ENCODE data around the gene C5orf58.

Gene C5orf58

DNA sequence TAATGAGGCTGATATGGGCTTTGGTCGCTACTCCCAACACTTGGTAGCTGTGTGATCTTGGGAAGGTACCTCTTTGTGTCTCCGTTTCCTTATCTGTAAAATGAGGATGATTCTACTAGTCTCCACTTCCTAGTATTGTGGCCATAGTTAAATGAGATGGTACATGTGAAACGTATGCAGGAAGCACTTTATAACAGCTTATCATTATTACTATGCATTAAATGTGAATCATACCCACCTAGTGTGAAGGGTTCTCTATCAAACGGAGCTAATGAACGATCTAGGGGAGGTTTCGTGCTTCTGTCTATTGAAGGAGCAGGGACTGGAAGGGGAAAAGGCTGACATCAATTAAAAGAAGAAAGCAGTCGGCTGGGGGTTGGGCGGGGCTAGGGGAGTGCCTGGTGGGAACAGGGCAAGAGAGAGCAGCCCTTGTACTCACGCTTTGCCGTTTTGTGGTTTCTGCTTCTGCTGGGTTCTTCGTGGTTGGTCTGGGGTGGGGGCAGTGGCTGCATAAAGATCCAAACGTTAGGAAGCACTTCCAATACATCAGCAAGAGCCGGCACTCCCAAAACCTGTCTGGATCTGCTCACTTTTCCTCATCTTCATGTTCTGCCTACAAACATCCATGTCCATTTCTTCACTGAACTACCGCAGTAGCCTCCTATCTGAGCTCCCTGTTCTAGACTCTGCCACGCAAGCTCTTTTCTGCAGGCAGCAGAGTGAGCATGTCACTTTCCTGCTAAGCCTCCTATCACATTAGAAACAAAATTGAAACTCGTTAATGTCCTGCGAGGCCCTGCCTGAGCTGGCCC is 34.0 kb downstream of the C5orf58 start:
- Histone ChIP-seq H3K9ac (ENCODE audit: low read length in 5 of 5) (no peak overlapping the region), H3K4me1 (ENCODE audit: control insufficient read depth in 5 of 5, insufficient read depth in 5 of 5, low read length in 5 of 5) (peaks cover 0 to 26% (median 21%) of the 10 kb centered on the region in 5 donors), H3K36me3 (ENCODE audit: control insufficient read depth in 5 of 5, insufficient read depth in 5 of 5, low read length in 5 of 5) (peaks cover 5 to 73% (median 27%) of the 10 kb centered on the region in 5 donors), H3K27ac (ENCODE audit: low read depth, low read length) (no peak overlapping the region), H3K27me3 (ENCODE audit: control insufficient read depth in 5 of 5, insufficient read depth in 4 of 5, low read length in 5 of 5) (peaks cover 0 to 3% (median 0%) of the 10 kb centered on the region in 5 donors), H3K4me3 (ENCODE audit: low read depth in 1 of 5, low read length in 5 of 5) (no peak overlapping the region), H3K9me3 (ENCODE audit: control insufficient read depth in 5 of 5, low read length in 5 of 5) (no peaks in the 10 kb centered on the region)

DNA sequence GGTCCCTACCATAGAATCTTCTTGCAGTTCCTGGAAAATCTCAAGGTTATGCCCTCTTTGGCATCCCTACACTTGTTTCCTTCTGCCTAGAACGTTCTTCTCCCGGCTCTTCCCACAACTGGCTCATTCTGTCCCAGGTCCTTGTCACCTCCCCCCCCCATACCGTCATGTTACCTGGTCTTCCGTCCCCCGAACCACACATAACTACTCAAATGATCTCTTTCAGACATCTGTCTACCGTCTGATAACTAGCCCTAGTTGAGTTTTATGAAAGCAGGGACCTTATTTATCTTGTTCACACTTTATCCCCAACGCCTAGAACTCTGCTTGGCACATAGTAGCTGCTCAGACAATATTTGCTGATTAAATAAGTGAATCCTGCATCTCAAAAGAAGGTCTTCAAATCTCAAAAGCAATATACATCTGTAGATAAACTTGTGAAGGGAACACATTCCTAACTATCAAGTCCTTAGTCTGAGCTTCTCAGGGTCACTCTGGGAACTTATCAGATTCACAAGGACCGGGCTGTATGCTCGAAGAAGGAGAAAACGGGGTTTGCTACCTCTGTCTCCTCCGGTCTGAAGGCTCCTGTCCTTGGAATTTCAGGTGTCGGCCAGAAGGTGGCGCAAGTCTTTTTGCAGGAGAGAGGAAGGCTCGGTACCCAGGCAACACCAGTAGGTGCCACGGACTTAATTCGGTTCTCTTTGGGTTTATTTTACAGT is 34.8 kb downstream of the C5orf58 start:
- Histone ChIP-seq H3K27ac (ENCODE audit: low read depth, low read length) (no peak overlapping the region), H3K4me3 (ENCODE audit: low read depth in 1 of 5, low read length in 5 of 5) (no peak overlapping the region), H3K27me3 (ENCODE audit: control insufficient read depth in 5 of 5, insufficient read depth in 4 of 5, low read length in 5 of 5) (peaks cover 0 to 3% (median 0%) of the 10 kb centered on the region in 5 donors), H3K4me1 (ENCODE audit: control insufficient read depth in 5 of 5, insufficient read depth in 5 of 5, low read length in 5 of 5) (peaks cover 0 to 29% (median 26%) of the 10 kb centered on the region in 5 donors), H3K36me3 (ENCODE audit: control insufficient read depth in 5 of 5, insufficient read depth in 5 of 5, low read length in 5 of 5) (peaks cover 5 to 68% (median 26%) of the 10 kb centered on the region in 5 donors), H3K9me3 (ENCODE audit: control insufficient read depth in 5 of 5, low read length in 5 of 5) (no peaks in the 10 kb centered on the region), H3K9ac (ENCODE audit: low read length in 5 of 5) (no peak overlapping the region)

GRCh38 chr5:170268153-170268689 is 35.4 kb downstream of the C5orf58 start:
- no peak overlapping the region for H3K4me3 ChIP-seq (ENCODE audit: low read depth in 1 of 5, low read length in 5 of 5)
- no peak overlapping the region for H3K27ac ChIP-seq (ENCODE audit: low read depth, low read length)
- peaks cover 0 to 29% (median 26%) of the 10 kb centered on the region in 5 donors for H3K4me1 ChIP-seq (ENCODE audit: control insufficient read depth in 5 of 5, insufficient read depth in 5 of 5, low read length in 5 of 5)
- H3K9ac ChIP-seq (ENCODE audit: low read length in 5 of 5): no peak overlapping the region
- peaks cover 0 to 3% (median 0%) of the 10 kb centered on the region in 5 donors for H3K27me3 ChIP-seq (ENCODE audit: control insufficient read depth in 5 of 5, insufficient read depth in 4 of 5, low read length in 5 of 5)
- no peaks in the 10 kb centered on the region for H3K9me3 ChIP-seq (ENCODE audit: control insufficient read depth in 5 of 5, low read length in 5 of 5)
- H3K36me3 ChIP-seq (ENCODE audit: control insufficient read depth in 5 of 5, insufficient read depth in 5 of 5, low read length in 5 of 5): peaks cover 5 to 65% (median 21%) of the 10 kb centered on the region in 5 donors

GRCh38 chr5:170268884-170269283 is 36.1 kb downstream of the C5orf58 start:
- no peak overlapping the region for H3K27ac ChIP-seq (ENCODE audit: low read depth, low read length)
- H3K27me3 ChIP-seq (ENCODE audit: control insufficient read depth in 5 of 5, insufficient read depth in 4 of 5, low read length in 5 of 5): peaks cover 0 to 3% (median 0%) of the 10 kb centered on the region in 5 donors
- no peak overlapping the region for H3K4me3 ChIP-seq (ENCODE audit: low read depth in 1 of 5, low read length in 5 of 5)
- no peaks in the 10 kb centered on the region for H3K9me3 ChIP-seq (ENCODE audit: control insufficient read depth in 5 of 5, low read length in 5 of 5)
- H3K9ac ChIP-seq (ENCODE audit: low read length in 5 of 5): no peak overlapping the region
- H3K4me1 ChIP-seq (ENCODE audit: control insufficient read depth in 5 of 5, insufficient read depth in 5 of 5, low read length in 5 of 5): peaks cover 0 to 29% (median 26%) of the 10 kb centered on the region in 5 donors
- peaks cover 5 to 65% (median 25%) of the 10 kb centered on the region in 5 donors for H3K36me3 ChIP-seq (ENCODE audit: control insufficient read depth in 5 of 5, insufficient read depth in 5 of 5, low read length in 5 of 5)

DNA sequence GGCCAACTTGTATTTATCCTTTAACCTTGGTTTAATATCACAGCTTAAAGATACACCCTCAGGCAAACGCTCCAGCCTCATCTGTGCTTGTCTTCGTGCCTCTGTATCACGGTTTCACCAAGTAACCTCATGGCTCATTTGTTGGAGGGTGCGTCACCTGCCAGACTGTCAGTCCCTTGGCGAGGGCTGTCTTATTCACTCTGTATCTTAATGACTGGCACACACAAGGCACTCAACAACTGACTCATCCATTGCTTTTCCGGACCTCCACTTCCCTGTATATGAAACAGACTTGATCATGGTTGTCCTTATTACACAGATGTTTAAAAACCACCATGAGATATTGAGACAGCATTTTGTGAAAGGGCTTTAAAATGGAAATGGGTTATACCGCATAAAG is 36.8 kb downstream of the C5orf58 start:
- Histone ChIP-seq H3K4me1 (ENCODE audit: control insufficient read depth in 5 of 5, insufficient read depth in 5 of 5, low read length in 5 of 5) (peaks cover 0 to 32% (median 26%) of the 10 kb centered on the region in 5 donors), H3K36me3 (ENCODE audit: control insufficient read depth in 5 of 5, insufficient read depth in 5 of 5, low read length in 5 of 5) (peaks cover 5 to 67% (median 32%) of the 10 kb centered on the region in 5 donors), H3K27ac (ENCODE audit: low read depth, low read length) (no peak overlapping the region), H3K27me3 (ENCODE audit: control insufficient read depth in 5 of 5, insufficient read depth in 4 of 5, low read length in 5 of 5) (peaks cover 0 to 3% (median 0%) of the 10 kb centered on the region in 5 donors), H3K9me3 (ENCODE audit: control insufficient read depth in 5 of 5, low read length in 5 of 5) (no peaks in the 10 kb centered on the region), H3K4me3 (ENCODE audit: low read depth in 1 of 5, low read length in 5 of 5) (no peak overlapping the region), H3K9ac (ENCODE audit: low read length in 5 of 5) (no peak overlapping the region)

DNA sequence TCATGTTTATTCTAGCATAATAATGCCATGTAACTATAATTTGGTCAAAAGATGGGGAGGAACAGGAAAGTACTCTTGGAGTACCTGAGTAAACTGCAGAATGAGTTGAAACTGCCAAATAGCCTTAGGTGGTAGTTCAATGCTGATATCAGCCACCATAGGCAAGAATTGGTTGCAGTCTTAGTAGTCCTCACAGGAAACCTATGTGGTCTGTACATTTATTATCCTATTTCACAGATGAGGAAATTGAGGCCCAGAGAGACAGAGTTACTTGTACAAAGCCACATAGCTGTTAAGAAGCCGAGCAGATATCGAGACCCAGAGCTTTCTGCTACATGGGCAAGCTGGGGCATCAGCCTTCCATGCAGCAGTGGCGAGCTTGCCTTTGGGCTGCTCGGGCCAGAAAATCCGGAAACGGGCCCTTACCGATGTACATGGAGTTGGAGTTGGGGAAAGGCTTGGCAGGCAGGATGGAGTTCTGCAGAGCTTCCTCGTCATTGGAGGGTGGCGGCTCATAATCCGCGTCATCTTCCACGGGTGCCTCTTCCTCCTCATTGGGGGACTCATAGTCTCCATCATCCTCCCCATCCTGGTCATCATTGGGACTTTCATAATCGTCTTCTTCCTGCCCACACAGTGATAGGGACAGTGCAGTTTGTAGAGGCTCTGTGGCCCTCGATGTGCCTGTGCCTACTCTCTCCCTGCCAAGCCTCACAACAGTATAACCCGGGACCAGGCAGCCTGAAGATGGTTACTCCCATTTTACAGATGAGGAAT is 37.7 kb downstream of the C5orf58 start:
- no peak overlapping the region for H3K9ac ChIP-seq (ENCODE audit: low read length in 5 of 5)
- H3K36me3 ChIP-seq (ENCODE audit: control insufficient read depth in 5 of 5, insufficient read depth in 5 of 5, low read length in 5 of 5): peaks cover 5 to 70% (median 37%) of the 10 kb centered on the region in 5 donors
- H3K27me3 ChIP-seq (ENCODE audit: control insufficient read depth in 5 of 5, insufficient read depth in 4 of 5, low read length in 5 of 5): peaks cover 0 to 3% (median 0%) of the 10 kb centered on the region in 5 donors
- no peak overlapping the region for H3K4me3 ChIP-seq (ENCODE audit: low read depth in 1 of 5, low read length in 5 of 5)
- peak overlapping the region; percentile 42 for H3K27ac ChIP-seq (ENCODE audit: low read depth, low read length)
- no peaks in the 10 kb centered on the region for H3K9me3 ChIP-seq (ENCODE audit: control insufficient read depth in 5 of 5, low read length in 5 of 5)
- peaks cover 0 to 32% (median 22%) of the 10 kb centered on the region in 5 donors for H3K4me1 ChIP-seq (ENCODE audit: control insufficient read depth in 5 of 5, insufficient read depth in 5 of 5, low read length in 5 of 5)

DNA sequence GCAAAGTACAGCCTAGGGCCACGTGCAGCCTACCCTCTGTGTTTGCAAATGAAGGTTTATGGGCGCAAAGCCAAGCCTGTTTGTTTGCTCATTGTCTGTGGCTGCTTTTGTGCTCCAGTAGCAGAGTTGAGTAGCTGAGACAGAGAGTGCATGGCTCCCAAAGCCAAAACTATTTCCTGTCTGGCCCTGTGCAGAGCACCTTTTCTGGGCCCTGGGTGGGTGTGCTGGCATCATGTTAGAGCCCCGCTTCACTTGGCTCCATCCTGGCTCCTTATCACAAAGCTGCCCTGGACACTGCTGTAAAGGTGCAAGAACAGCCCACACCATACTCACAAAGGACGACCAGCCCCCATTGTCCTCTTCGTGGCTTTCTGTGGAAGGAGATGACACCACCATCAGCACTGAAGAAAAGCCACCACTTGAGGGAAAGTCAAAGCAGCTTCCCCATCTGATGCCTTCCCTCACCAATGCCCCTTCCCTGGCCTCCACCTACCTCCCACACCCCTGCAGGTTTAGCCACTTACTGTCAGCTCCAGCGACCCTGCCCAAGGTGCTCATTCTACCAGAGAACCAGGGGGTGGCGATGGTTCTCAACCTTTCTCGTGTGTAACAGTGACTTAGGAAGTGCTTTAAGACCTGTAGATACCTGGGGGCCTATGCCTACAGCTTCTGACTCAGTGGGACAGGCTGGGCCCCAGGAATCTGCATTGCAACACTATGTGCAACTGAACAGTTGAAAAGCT is 41.4 kb downstream of the C5orf58 start:
- H3K36me3 ChIP-seq (ENCODE audit: control insufficient read depth in 5 of 5, insufficient read depth in 5 of 5, low read length in 5 of 5): peaks cover 3 to 51% (median 33%) of the 10 kb centered on the region in 5 donors
- no peaks in the 10 kb centered on the region for H3K27me3 ChIP-seq (ENCODE audit: control insufficient read depth in 5 of 5, insufficient read depth in 4 of 5, low read length in 5 of 5)
- H3K4me3 ChIP-seq (ENCODE audit: low read depth in 1 of 5, low read length in 5 of 5): no peak overlapping the region
- H3K27ac ChIP-seq (ENCODE audit: low read depth, low read length): no peak overlapping the region
- H3K9me3 ChIP-seq (ENCODE audit: control insufficient read depth in 5 of 5, low read length in 5 of 5): no peaks in the 10 kb centered on the region
- H3K9ac ChIP-seq (ENCODE audit: low read length in 5 of 5): no peak overlapping the region
- peaks cover 2 to 45% (median 12%) of the 10 kb centered on the region in 5 donors for H3K4me1 ChIP-seq (ENCODE audit: control insufficient read depth in 5 of 5, insufficient read depth in 5 of 5, low read length in 5 of 5)

- no peak overlapping the region for H3K27ac ChIP-seq (ENCODE audit: low read depth, low read length)
These were observed 42.7 kb downstream of the C5orf58 start for GRCh38 chr5:170275376-170275994.

DNA sequence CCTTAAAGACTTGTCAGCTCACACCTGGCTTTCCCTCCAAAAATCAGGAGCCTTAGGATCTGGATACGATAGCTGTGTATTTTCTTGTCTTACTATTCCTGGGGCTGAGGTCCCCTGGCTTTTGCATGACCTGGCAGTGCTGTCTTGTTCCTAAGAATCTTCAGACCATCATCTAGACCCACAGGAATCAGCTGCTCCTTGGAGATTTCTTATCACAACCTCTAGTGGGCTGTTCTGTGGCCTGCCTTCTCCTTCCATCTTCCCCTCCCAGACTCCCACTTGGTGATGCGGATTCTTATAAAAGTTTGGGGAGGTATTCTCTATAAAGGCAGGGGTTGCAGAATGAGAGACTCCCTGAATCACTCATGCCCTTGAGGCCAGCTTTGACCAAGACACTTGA is 43.4 kb downstream of the C5orf58 start:
- Histone ChIP-seq H3K4me3 (ENCODE audit: low read depth in 1 of 5, low read length in 5 of 5) (no peak overlapping the region), H3K9ac (ENCODE audit: low read length in 5 of 5) (no peak overlapping the region), H3K4me1 (ENCODE audit: control insufficient read depth in 5 of 5, insufficient read depth in 5 of 5, low read length in 5 of 5) (peaks cover 4 to 58% (median 20%) of the 10 kb centered on the region in 5 donors), H3K27me3 (ENCODE audit: control insufficient read depth in 5 of 5, insufficient read depth in 4 of 5, low read length in 5 of 5) (no peaks in the 10 kb centered on the region), H3K27ac (ENCODE audit: low read depth, low read length) (no peak overlapping the region), H3K36me3 (ENCODE audit: control insufficient read depth in 5 of 5, insufficient read depth in 5 of 5, low read length in 5 of 5) (peaks cover 0 to 34% (median 23%) of the 10 kb centered on the region in 5 donors), H3K9me3 (ENCODE audit: control insufficient read depth in 5 of 5, low read length in 5 of 5) (no peaks in the 10 kb centered on the region)

More at GRCh38 chr5:170275376-170275994, 42.7 kb downstream of the C5orf58 start:
- Histone ChIP-seq H3K4me1 (ENCODE audit: control insufficient read depth in 5 of 5, insufficient read depth in 5 of 5, low read length in 5 of 5) (peaks cover 4 to 54% (median 20%) of the 10 kb centered on the region in 5 donors), H3K9me3 (ENCODE audit: control insufficient read depth in 5 of 5, low read length in 5 of 5) (no peaks in the 10 kb centered on the region), H3K27me3 (ENCODE audit: control insufficient read depth in 5 of 5, insufficient read depth in 4 of 5, low read length in 5 of 5) (no peaks in the 10 kb centered on the region), H3K9ac (ENCODE audit: low read length in 5 of 5) (no peak overlapping the region), H3K4me3 (ENCODE audit: low read depth in 1 of 5, low read length in 5 of 5) (no peak overlapping the region), H3K36me3 (ENCODE audit: control insufficient read depth in 5 of 5, insufficient read depth in 5 of 5, low read length in 5 of 5) (peaks cover 0 to 40% (median 27%) of the 10 kb centered on the region in 5 donors)
